ENCODE data around the gene GASK1A.

GASK1A gene

GRCh38 chr3:42984701-42985100, 5.6 kb downstream of the GASK1A start:
- DNase-seq: no peak

- no peak for DNase-seq
Measured at GRCh38 chr3:42988097-42988496, 9.0 kb downstream of the GASK1A start.

- no peak for DNase-seq
Measured at GRCh38 chr3:42988566-42988965, 9.5 kb downstream of the GASK1A start.

- DNase-seq: no peak
Measured at GRCh38 chr3:42991341-42992315, 12.5 kb downstream of the GASK1A start.

- DNase-seq: no peak
Measured at GRCh38 chr3:42994595-42994994, 15.5 kb downstream of the GASK1A start.

GRCh38 chr3:42996021-42996420, 16.9 kb downstream of the GASK1A start:
- no peak for DNase-seq

GRCh38 chr3:42996633-42997075, 17.5 kb downstream of the GASK1A start:
- DNase-seq: no peak

- no peak for DNase-seq
Measured at GRCh38 chr3:42999212-42999611, 20.1 kb downstream of the GASK1A start.

- no peak for DNase-seq
Measured at GRCh38 chr3:42999632-43000031, 20.5 kb downstream of the GASK1A start.

- no peak for DNase-seq
Measured at GRCh38 chr3:43000387-43000786, 21.3 kb downstream of the GASK1A start.

- no peak for DNase-seq
Measured at GRCh38 chr3:43001094-43001553, 22.0 kb downstream of the GASK1A start.

GRCh38 chr3:43001556-43002121, 22.5 kb downstream of the GASK1A start:
- no peak for DNase-seq

GRCh38 chr3:43004282-43004681, 25.2 kb downstream of the GASK1A start:
- DNase-seq: no peak

GRCh38 chr3:43005253-43005652, 26.1 kb downstream of the GASK1A start:
- DNase-seq: no peak

- DNase-seq: no peak
Measured at GRCh38 chr3:43005981-43006380, 26.9 kb downstream of the GASK1A start.

GRCh38 chr3:43006825-43007224, 27.7 kb downstream of the GASK1A start:
- no peak for DNase-seq

- no peak for DNase-seq
Measured at GRCh38 chr3:43009547-43009946, 30.4 kb downstream of the GASK1A start.

GRCh38 chr3:43010638-43011037, 31.5 kb downstream of the GASK1A start:
- no peak for DNase-seq

GRCh38 chr3:43011638-43012037, 32.5 kb downstream of the GASK1A start:
- no peak for DNase-seq

GRCh38 chr3:43012174-43012573, 33.1 kb downstream of the GASK1A start:
- DNase-seq: no peak

GRCh38 chr3:43013256-43013655, 34.1 kb downstream of the GASK1A start:
- DNase-seq: no peak

GRCh38 chr3:43013743-43014155, 34.6 kb downstream of the GASK1A start:
- no peak for DNase-seq

GRCh38 chr3:43014241-43014640, 35.1 kb downstream of the GASK1A start:
- DNase-seq: no peak

GRCh38 chr3:43014956-43015355, 35.8 kb downstream of the GASK1A start:
- no peak for DNase-seq

Measured in NCI-H187 (cell line).